H1 (cell line): ENCODE data around the gene CACNA1E. TPM values are rescaled to one million over a fixed set of nuclear protein-coding genes. Genes with fewer than 3 reads are reported as not detected.

ENCODE experiments used
- CTCF ChIA-PET: fragments of 300-600 bp; sonication (Branson Sonifier 250); formaldehyde crosslinking; loops from one replicate; lab custom pipeline; 2021; ENCODE audit not compliant: partially characterized antibody; lab: Charles Lee
- POLR2A ChIA-PET: fragments of 300-600 bp; sonication (Branson Sonifier 250); formaldehyde crosslinking; loops from one replicate; lab custom pipeline; 2021; ENCODE audit warnings: inconsistent platforms; ENCODE audit not compliant: partially characterized antibody; lab: Charles Lee
- DNase-seq, 2 experiments: peaks; one replicate each; pipeline versions ENCODE4 v3.0.0 to v3.0.0-alpha.2; 2010 to 2022; ENCODE audit warnings: low spot score in 2 of 2, low read depth in 1 of 2, mixed read lengths in 1 of 2
- FAIRE-seq: peaks from 2 replicates; lab custom pipeline; 2011; peaks lifted over from hg19 to GRCh38; lab: Jason Lieb, UNC
- H2AFZ ChIP-seq: 2 replicates; pipeline ENCODE4 v1.8.1; 2012; ENCODE audit warnings: low read length, inconsistent platforms
- H2AK5ac ChIP-seq: 2 replicates; pipeline ENCODE4 v1.6.1; 2013; ENCODE audit warnings: low read depth, low read length
- H2BK120ac ChIP-seq: replicated peaks from 2 replicates; pipeline ENCODE3; 2013; ENCODE audit warnings: low read depth, low read length, inconsistent platforms
- H2BK12ac ChIP-seq: 2 replicates; pipeline ENCODE4 v1.6.1; 2013; ENCODE audit warnings: low read depth, low read length
- H2BK15ac ChIP-seq: 2 replicates; pipeline ENCODE4 v1.6.1; 2013; ENCODE audit warnings: low read length
- H2BK20ac ChIP-seq: 2 replicates; pipeline ENCODE4 v1.6.1; 2013; ENCODE audit warnings: low read length
- H2BK5ac ChIP-seq: 2 replicates; pipeline ENCODE4 v1.6.1; 2013; ENCODE audit warnings: low read depth, low read length
- H3K14ac ChIP-seq: 2 replicates; pipeline ENCODE4 v1.6.1; 2013; ENCODE audit warnings: inconsistent platforms; ENCODE audit not compliant: insufficient read length
- H3K18ac ChIP-seq: 2 replicates; pipeline ENCODE4 v1.6.1; 2013; ENCODE audit warnings: low read length; ENCODE audit errors: extremely low read depth
- H3K23ac ChIP-seq: 2 replicates; pipeline ENCODE4 v1.6.1; 2013; ENCODE audit warnings: inconsistent platforms; ENCODE audit not compliant: insufficient read length
- H3K23me2 ChIP-seq: 2 replicates; pipeline ENCODE4 v1.6.1; 2013; ENCODE audit warnings: low read depth, low read length
- H3K27ac ChIP-seq: 2 replicates; pipeline ENCODE4 v1.6.1; 2011; ENCODE audit warnings: low read depth, low read length, inconsistent platforms
- H3K27me3 ChIP-seq, 4 experiments: replicated peaks in 1 of 4; 1 replicate in 1 of 4; 2 replicates in 3 of 4; pipeline versions ENCODE4 v1.6.1 to v1.8.1; 2011 to 2013; ENCODE audit warnings: low read length in 3 of 4, mild to moderate bottlenecking in 3 of 4, inconsistent platforms in 2 of 4, mixed read lengths in 2 of 4, moderate library complexity in 1 of 4; ENCODE audit not compliant: control insufficient read depth in 3 of 4, insufficient read depth in 3 of 4; ENCODE audit errors: extremely low read depth in 1 of 4
- H3K36me3 ChIP-seq, 4 experiments: 2 replicates each; pipeline versions ENCODE4 v1.6.1 to v1.8.1; 2011 to 2013; ENCODE audit warnings: mild to moderate bottlenecking in 4 of 4, low read length in 3 of 4, moderate library complexity in 2 of 4, control low read depth in 1 of 4, inconsistent platforms in 1 of 4; ENCODE audit not compliant: insufficient read depth in 4 of 4, control insufficient read depth in 2 of 4
- H3K4ac ChIP-seq: replicated peaks from 2 replicates; pipeline ENCODE3; 2013; ENCODE audit warnings: low read length, low read depth, mixed read lengths, inconsistent platforms; ENCODE audit not compliant: insufficient read length
- H3K4me1 ChIP-seq, 4 experiments: replicated peaks in 1 of 4; 1 replicate in 1 of 4; 2 replicates in 3 of 4; pipeline versions ENCODE4 v1.6.1 to v1.8.1; 2011 to 2013; ENCODE audit warnings: low read length in 3 of 4, inconsistent platforms in 2 of 4, mixed read lengths in 1 of 4; ENCODE audit not compliant: insufficient read depth in 4 of 4, control insufficient read depth in 3 of 4
- H3K4me2 ChIP-seq, 2 experiments: 2 replicates each; pipeline versions ENCODE4 v1.6.1 to v1.8.1; 2011 to 2013; ENCODE audit warnings: low read depth in 2 of 2, low read length in 2 of 2, control low read depth in 1 of 2, inconsistent platforms in 1 of 2, mild to moderate bottlenecking in 1 of 2; ENCODE audit not compliant: insufficient read depth in 1 of 2
- H3K4me3 ChIP-seq, 4 experiments: fragments of 200-600, 300-600 bp in 1 of 4; sonication (generic), shearing (Covaris generic), sonication (Bioruptor Twin) in 1 of 4; 2 replicates each; pipeline versions ENCODE4 v1.5.1 to v1.8.1; 2011 to 2016; ENCODE audit warnings: low read length in 4 of 4, low read depth in 3 of 4, control low read depth in 2 of 4, inconsistent platforms in 2 of 4, mild to moderate bottlenecking in 2 of 4, mixed read lengths in 1 of 4, moderate library complexity in 1 of 4; ENCODE audit not compliant: insufficient read depth in 2 of 4; ENCODE audit errors: extremely low read depth in 1 of 4
- H3K56ac ChIP-seq: replicated peaks from 2 replicates; pipeline ENCODE3; 2013; ENCODE audit warnings: low read depth, mild to moderate bottlenecking, mixed read lengths, low read length, inconsistent platforms; ENCODE audit not compliant: insufficient read length
- H3K79me1 ChIP-seq: 2 replicates; pipeline ENCODE4 v1.6.1; 2013; ENCODE audit warnings: low read depth, low read length, control low read depth
- H3K79me2 ChIP-seq, 2 experiments: 2 replicates each; pipeline versions ENCODE4 v1.6.1 to v1.8.1; 2012 to 2013; ENCODE audit warnings: low read length in 2 of 2, mild to moderate bottlenecking in 2 of 2, inconsistent platforms in 1 of 2; ENCODE audit not compliant: insufficient read depth in 2 of 2, control insufficient read depth in 1 of 2
- H3K9ac ChIP-seq, 4 experiments: replicated peaks in 1 of 4; 1 replicate in 1 of 4; 2 replicates in 3 of 4; pipeline versions ENCODE4 v1.6.1 to v1.8.1; 2011 to 2013; ENCODE audit warnings: low read depth in 3 of 4, low read length in 3 of 4, control low read depth in 2 of 4, mild to moderate bottlenecking in 2 of 4, moderate library complexity in 2 of 4, inconsistent platforms in 1 of 4; ENCODE audit errors: extremely low read depth in 1 of 4
- H3K9me3 ChIP-seq, 2 experiments: 2 replicates each; pipeline versions ENCODE4 v1.6.1 to v1.8.1; 2012 to 2013; ENCODE audit warnings: mild to moderate bottlenecking in 2 of 2, moderate library complexity in 2 of 2, control low read depth in 1 of 2, inconsistent platforms in 1 of 2, low read depth in 1 of 2, low read length in 1 of 2, mixed read lengths in 1 of 2; ENCODE audit not compliant: insufficient read depth in 2 of 2
- H4K20me1 ChIP-seq, 2 experiments: replicated peaks in 1 of 2; 2 replicates each; pipeline versions ENCODE3 to v1.8.1; 2011 to 2013; ENCODE audit warnings: inconsistent platforms in 2 of 2, low read length in 2 of 2, mild to moderate bottlenecking in 1 of 2; ENCODE audit not compliant: insufficient read depth in 2 of 2, control insufficient read depth in 1 of 2
- H4K5ac ChIP-seq: 2 replicates; pipeline ENCODE4 v1.6.1; 2013; ENCODE audit warnings: low read length, low read depth, mixed read lengths, inconsistent platforms; ENCODE audit not compliant: insufficient read length
- H4K8ac ChIP-seq: 2 replicates; pipeline ENCODE4 v1.8.0; 2013; ENCODE audit warnings: mild to moderate bottlenecking, moderate library complexity, low read length, inconsistent platforms; ENCODE audit not compliant: insufficient read depth; ENCODE audit errors: extremely low read depth
- H4K91ac ChIP-seq: replicated peaks from 2 replicates; pipeline ENCODE3; 2013; ENCODE audit warnings: low read length, mixed read lengths, inconsistent platforms; ENCODE audit not compliant: insufficient read length
- CBX5 ChIP-seq: fragments of 300-800, 300-1000 bp; sonication (generic); IDR thresholded peaks from 2 replicates; pipeline ENCODE4 v1.7.1; 2016; ENCODE audit warnings: antibody characterized with exemption, low read length, low read depth
- CEBPB ChIP-seq: IDR thresholded peaks from 2 replicates; pipeline ENCODE4 v1.6.1; 2012; ENCODE audit warnings: low read depth, low read length
- EP300 ChIP-seq, 2 experiments: IDR thresholded peaks; 1 replicate in 1 of 2; 2 replicates in 1 of 2; pipeline ENCODE4 v1.6.1; 2011 to 2012; ENCODE audit warnings: low read depth in 2 of 2, low read length in 2 of 2, mild to moderate bottlenecking in 2 of 2, borderline replicate concordance in 1 of 2, inconsistent platforms in 1 of 2, moderate library complexity in 1 of 2
- FOSL1 ChIP-seq: IDR thresholded peaks from 2 replicates; pipeline ENCODE4 v1.6.1; 2011; ENCODE audit warnings: mild to moderate bottlenecking, low read depth, low read length, moderate library complexity; ENCODE audit not compliant: insufficient read depth
- GABPA ChIP-seq: IDR thresholded peaks from 2 replicates; pipeline ENCODE4 v1.6.1; 2011; ENCODE audit warnings: mild to moderate bottlenecking, low read length, moderate library complexity, borderline replicate concordance; ENCODE audit not compliant: insufficient read depth
- MAX ChIP-seq: IDR thresholded peaks from 2 replicates; pipeline ENCODE4 v1.6.1; 2012; ENCODE audit warnings: inconsistent platforms
- SAP30 ChIP-seq: fragments of 300-600 bp; sonication (generic); IDR thresholded peaks from 2 replicates; pipeline ENCODE4 v1.7.1; 2012; ENCODE audit warnings: low read length, moderate library complexity, mild to moderate bottlenecking, inconsistent platforms; ENCODE audit not compliant: insufficient read depth, insufficient replicate concordance
- SP4 ChIP-seq: IDR thresholded peaks from 2 replicates; pipeline ENCODE4 v1.6.1; 2012; ENCODE audit warnings: low read length, inconsistent platforms
- TBP ChIP-seq: IDR thresholded peaks from 2 replicates; pipeline ENCODE4 v1.6.1; 2011; ENCODE audit warnings: low read depth, low read length, improper control_type of control experiment
- WGBS, 2 experiments: shearing (Covaris generic) in 1 of 2; methylation state at CpG; one replicate each; pipeline versions ENCODE4 v1.1.6 to v1.1.7; 2013 to 2015; ENCODE audit warnings: low lambda C conversion rate in 2 of 2, mixed read lengths in 2 of 2, inconsistent platforms in 1 of 2, low coverage in 1 of 2, missing lambda C conversion rate in 1 of 2; ENCODE audit not compliant: insufficient replicate concordance in 2 of 2, insufficient coverage in 1 of 2, insufficient read length in 1 of 2; ENCODE audit errors: extremely low coverage in 1 of 2, missing lambda C conversion rate in 1 of 2; 5-methylcytosine and 5-hydroxymethylcytosine counted together
- polyA plus RNA-seq, 7 experiments: library from polyadenylated mRNA; depleted of rRNA in 3 of 7; stranded (reverse) in 5 of 7; unstranded in 2 of 7; fragments of >200 nt in 5 of 7; fragments of 200-250 nt in 2 of 7; gene quantifications; 1 replicate in 5 of 7; 2 replicates in 1 of 7; 4 replicates in 1 of 7; pipeline versions ENCODE4 v1.2.1 to v1.2.3, GENCODE V29; 2011 to 2013; ENCODE audit warnings: missing spikeins in 2 of 7, mixed read lengths in 2 of 7
- total RNA-seq: library from RNA; stranded (reverse); fragmentation: NEBNext Ultra II Directional; extraction: Animal tissue kit (Norgen Biotek cat#: 25700); gene quantifications from 2 replicates; pipeline ENCODE4 v1.2.1, GENCODE V29; 2021

CACNA1E gene
- total and polyA plus RNA-seq, 2 of the 8 experiments (the other 6 are each of a cell fraction or from before 2014, with no cell fraction given), result 0.98 to 1.3 TPM

- DNase-seq (no peak), FAIRE-seq (no peak)
- Histone ChIP-seq H3K23ac (no peak overlapping the region), H3K79me1 (no peaks in the 10 kb centered on the region), H3K23me2 (no peaks in the 10 kb centered on the region), H2BK15ac (no peak overlapping the region), H2AK5ac (no peak overlapping the region), H3K4ac (no peak overlapping the region), H3K18ac (no peak overlapping the region), H3K4me1 (no peaks in the 10 kb centered on the region), H2BK20ac (no peak overlapping the region), H4K5ac (no peak overlapping the region), H4K91ac (no peak overlapping the region), H3K27ac (no peak overlapping the region), H3K36me3 (no peaks in the 10 kb centered on the region), H2BK12ac (no peak overlapping the region), H3K4me3 (no peak overlapping the region), H3K9ac (no peak overlapping the region), H3K4me2 (no peak overlapping the region), H2AFZ (no peak overlapping the region), H4K20me1 (no peaks in the 10 kb centered on the region), H2BK5ac (no peak overlapping the region), H2BK120ac (no peak overlapping the region), H3K14ac (no peak overlapping the region), H3K56ac (no peak overlapping the region), H3K27me3 (no peaks in the 10 kb centered on the region), H4K8ac (no peak overlapping the region), H3K79me2 (no peaks in the 10 kb centered on the region), H3K9me3 (no peaks in the 10 kb centered on the region)
- CTCF ChIA-PET, result no interaction called here
- POLR2A ChIA-PET, result no interaction called here
- 93% methylated on average over 1 of the region's 1 CpG; no CpG with 5 or more reads in 1 of the 2 experiments for WGBS, 2 experiments
- TF ChIP-seq MAX, result no peak
- no peak for TF ChIP-seq FOSL1
- TF ChIP-seq SP4, result no peak
- TF ChIP-seq EP300 (IDR thresholded peaks at IDR 0.05; ENCODE audit: borderline replicate concordance in 1 of 2, low read depth in 2 of 2, low read length in 2 of 2), result no peak
- TF ChIP-seq CBX5, result no peak
- no peak for TF ChIP-seq CEBPB
- TF ChIP-seq GABPA, result no peak
- TF ChIP-seq TBP, result no peak
- TF ChIP-seq SAP30, result no peak
Measured at GRCh38 chr1:181855380-181855779, 372.1 kb downstream of the CACNA1E start.
